DOHH2 (cell line): ENCODE results near the gene PDCD2L.

ENCODE experiments used
- EZH2phosphoT487 ChIP-seq: fragments of 200-600 bp; sonication (generic); IDR thresholded peaks from 2 replicates; pipeline ENCODE4 v1.6.1; 2017; ENCODE audit warnings: borderline replicate concordance, mild to moderate bottlenecking, antibody characterized with exemption, low read length, moderate library complexity, mixed read lengths
- TF ChIP-seq, protein P1 (sequence below): fragments of 200-600 bp; sonication (generic); IDR thresholded peaks from one replicate; pipeline ENCODE4 v1.5.1; 2014; ENCODE audit warnings: antibody characterized with exemption, mild to moderate bottlenecking, low read depth, low read length; ENCODE audit not compliant: poor library complexity, severe bottlenecking

DNA sequence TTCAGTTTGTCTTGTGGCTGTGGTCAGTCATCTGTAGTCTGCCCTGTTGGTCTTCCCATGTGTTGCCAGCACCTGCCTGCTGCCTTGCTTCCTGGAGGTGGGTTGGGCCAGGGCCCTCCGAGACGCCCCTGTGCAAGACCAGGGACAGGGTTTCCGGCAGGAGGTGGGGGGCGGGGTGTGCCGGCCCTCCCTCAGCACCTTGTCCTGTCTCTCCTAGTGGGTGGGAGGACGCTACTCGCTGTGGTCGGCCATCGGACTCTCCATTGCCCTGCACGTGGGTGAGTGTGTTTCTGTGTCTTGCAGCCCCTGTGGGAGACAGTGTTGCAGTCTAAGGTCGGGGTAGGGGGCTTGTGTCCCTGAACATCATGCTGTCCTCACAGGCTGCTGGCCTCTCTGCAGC is 11.2 kb upstream of the PDCD2L start:
- TF ChIP-seq, protein P1, sequence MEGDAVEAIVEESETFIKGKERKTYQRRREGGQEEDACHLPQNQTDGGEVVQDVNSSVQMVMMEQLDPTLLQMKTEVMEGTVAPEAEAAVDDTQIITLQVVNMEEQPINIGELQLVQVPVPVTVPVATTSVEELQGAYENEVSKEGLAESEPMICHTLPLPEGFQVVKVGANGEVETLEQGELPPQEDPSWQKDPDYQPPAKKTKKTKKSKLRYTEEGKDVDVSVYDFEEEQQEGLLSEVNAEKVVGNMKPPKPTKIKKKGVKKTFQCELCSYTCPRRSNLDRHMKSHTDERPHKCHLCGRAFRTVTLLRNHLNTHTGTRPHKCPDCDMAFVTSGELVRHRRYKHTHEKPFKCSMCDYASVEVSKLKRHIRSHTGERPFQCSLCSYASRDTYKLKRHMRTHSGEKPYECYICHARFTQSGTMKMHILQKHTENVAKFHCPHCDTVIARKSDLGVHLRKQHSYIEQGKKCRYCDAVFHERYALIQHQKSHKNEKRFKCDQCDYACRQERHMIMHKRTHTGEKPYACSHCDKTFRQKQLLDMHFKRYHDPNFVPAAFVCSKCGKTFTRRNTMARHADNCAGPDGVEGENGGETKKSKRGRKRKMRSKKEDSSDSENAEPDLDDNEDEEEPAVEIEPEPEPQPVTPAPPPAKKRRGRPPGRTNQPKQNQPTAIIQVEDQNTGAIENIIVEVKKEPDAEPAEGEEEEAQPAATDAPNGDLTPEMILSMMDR: no peak
- TF ChIP-seq EZH2phosphoT487: no peak
